Testis (tissue), 3 donors: Measurements from ENCODE around the gene BTBD6. TPM values are rescaled to one million over a fixed set of nuclear protein-coding genes. Genes with fewer than 3 reads are reported as not detected.

Experiments
- DNase-seq: peaks from one replicate; pipeline ENCODE4 v3.0.0-alpha.2; 2019
- H3K27ac ChIP-seq, 2 donors: fragments of 200-600 bp; sonication (generic); one replicate each; pipeline ENCODE4 v1.5.1; 2019
- H3K27me3 ChIP-seq: fragments of 200-600 bp; sonication (generic); one replicate; pipeline ENCODE4 v1.5.1; 2019
- H3K36me3 ChIP-seq: fragments of 200-600 bp; sonication (generic); one replicate; pipeline ENCODE4 v1.5.1; 2017; ENCODE audit warnings: low read depth; ENCODE audit errors: missing control alignments
- H3K4me1 ChIP-seq: fragments of 200-600 bp; sonication (generic); one replicate; pipeline ENCODE4 v1.5.1; 2019
- H3K4me3 ChIP-seq, 2 donors: fragments of 200-600 bp; sonication (generic); one replicate each; pipeline ENCODE4 v1.5.1; 2017 to 2019
- H3K9me3 ChIP-seq: fragments of 200-600 bp; sonication (generic); one replicate; pipeline ENCODE4 v1.5.1; 2017
- CTCF ChIP-seq, 3 experiments: fragments of 450-650 bp in 2 of 3; fragments of 200-600 bp in 1 of 3; sonication (generic) in 1 of 3; IDR thresholded peaks; one replicate each; pipeline ENCODE4 v1.5.1; 2016 to 2019; ENCODE audit warnings: antibody characterized with exemption in 3 of 3, mild to moderate bottlenecking in 2 of 3, moderate library complexity in 1 of 3
- POLR2A ChIP-seq: fragments of 450-650 bp; IDR thresholded peaks from one replicate; pipeline ENCODE4 v1.6.1; 2017; ENCODE audit warnings: antibody characterized with exemption, mild to moderate bottlenecking, moderate library complexity
- WGBS, 2 donors: methylation state at CpG; one replicate each; pipeline ENCODE4 v1.1.5; 2018; 5-methylcytosine and 5-hydroxymethylcytosine counted together
- intact Hi-C: fragments of 100-400 bp; cut with DNase I; formaldehyde crosslinking; loops from one replicate; pipeline ENCODE4 v1.15.1; 2023; ENCODE audit warnings: low total_unique reads
- polyA plus RNA-seq: library from polyadenylated mRNA; stranded (reverse); fragments of 350-450 nt; fragmentation: Illumina TruSeq; extraction: RNeasy Lipid Tissue Mini Kit (QIAGEN cat#74804); gene quantifications from one replicate; pipeline ENCODE4 v1.2.3, GENCODE V29; 2014; ENCODE audit warnings: low read depth, low replicate concordance; ENCODE audit not compliant: insufficient read depth
- total RNA-seq, 2 donors: library from RNA; depleted of rRNA; stranded (reverse); fragments of >200 nt; gene quantifications; one replicate each; pipeline ENCODE4 v1.2.3, GENCODE V29; 2016

The BTBD6 gene
- total and polyA plus RNA-seq, 3 donors from 2014 or later: 84.1 to 120 (median 97.6) TPM

DNA sequence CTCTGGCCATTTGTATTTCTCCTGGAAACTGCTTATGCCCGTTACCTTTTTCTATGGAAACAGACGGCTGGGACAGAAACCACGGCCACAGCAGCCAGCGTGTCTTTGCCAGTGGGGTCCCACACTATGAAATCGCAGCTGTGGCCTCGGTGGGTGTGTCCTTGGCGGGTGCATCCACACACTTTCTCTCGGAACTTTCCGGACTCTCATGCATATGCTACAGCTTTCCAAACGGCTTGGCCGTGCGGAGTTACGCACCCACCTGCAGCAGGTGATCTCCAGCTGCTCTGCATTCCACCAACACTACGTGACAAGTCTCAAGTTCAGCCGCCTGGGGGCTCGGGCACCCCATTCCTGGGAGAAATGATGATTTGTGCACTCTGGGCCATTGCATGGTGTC lies 1.3 kb upstream of the BTBD6 start:
- no peak for DNase-seq
- no peaks in the 10 kb centered on the region for H3K9me3 ChIP-seq
- no peak overlapping the region for H3K27ac ChIP-seq
- no peak overlapping the region for H3K4me3 ChIP-seq
- no peaks in the 10 kb centered on the region for H3K36me3 ChIP-seq
- no peak for TF ChIP-seq CTCF (IDR thresholded peaks at IDR 0.05)
- no peak for TF ChIP-seq POLR2A
- WGBS, 2 donors: 88 to 91% methylated on average over 11 to 16 of the region's 16 CpGs
- peaks cover 6% of the 10 kb centered on the region for H3K4me1 ChIP-seq
- intact Hi-C loops: no loop called here
- no peaks in the 10 kb centered on the region for H3K27me3 ChIP-seq

DNA sequence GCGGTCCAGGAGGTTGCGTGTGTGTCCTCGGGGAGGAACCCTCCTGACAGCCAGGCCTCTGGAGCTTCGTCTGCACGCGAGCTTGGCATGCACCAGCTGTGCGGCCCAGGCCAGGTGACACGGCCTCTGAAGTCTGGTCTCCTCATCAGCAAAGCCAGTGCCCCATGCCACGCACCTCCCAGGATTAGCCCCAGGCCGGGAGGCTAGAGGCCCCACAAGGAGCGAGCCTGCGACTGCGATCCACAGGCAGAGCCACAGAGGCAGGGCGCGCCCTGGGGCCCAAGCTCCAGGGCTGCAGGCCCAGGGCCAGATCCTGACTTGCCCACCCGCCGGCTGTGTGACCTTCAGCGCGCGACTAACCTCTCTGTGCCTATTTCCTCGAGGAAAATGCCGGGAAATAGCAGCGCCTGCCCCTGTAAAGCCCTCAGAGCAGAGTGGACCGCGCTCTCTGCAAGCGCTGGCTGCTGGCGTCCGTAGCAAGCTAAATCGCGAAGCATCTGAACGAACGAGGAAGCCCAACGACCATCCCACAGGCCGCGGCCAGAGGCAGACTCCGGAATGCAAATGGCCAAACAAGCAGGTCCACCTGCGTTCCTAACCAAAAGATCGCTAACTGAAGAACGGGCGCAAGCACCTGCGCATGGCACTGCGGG lies 492 bp upstream of the BTBD6 start:
- DNase-seq: no peak
- H3K4me1 ChIP-seq: peaks cover 6% of the 10 kb centered on the region
- 32 to 33% methylated on average over 5 to 42 of the region's 42 CpGs for WGBS, 2 donors
- no peak for TF ChIP-seq CTCF (IDR thresholded peaks at IDR 0.05)
- no peak for TF ChIP-seq POLR2A
- H3K9me3 ChIP-seq: no peaks in the 10 kb centered on the region
- H3K36me3 ChIP-seq: no peaks in the 10 kb centered on the region
- peak overlapping the region; percentile 45 to 65 for H3K4me3 ChIP-seq
- peak overlapping the region; percentile 41 to 93 for H3K27ac ChIP-seq
- intact Hi-C loops: no loop called here
- no peaks in the 10 kb centered on the region for H3K27me3 ChIP-seq

DNA sequence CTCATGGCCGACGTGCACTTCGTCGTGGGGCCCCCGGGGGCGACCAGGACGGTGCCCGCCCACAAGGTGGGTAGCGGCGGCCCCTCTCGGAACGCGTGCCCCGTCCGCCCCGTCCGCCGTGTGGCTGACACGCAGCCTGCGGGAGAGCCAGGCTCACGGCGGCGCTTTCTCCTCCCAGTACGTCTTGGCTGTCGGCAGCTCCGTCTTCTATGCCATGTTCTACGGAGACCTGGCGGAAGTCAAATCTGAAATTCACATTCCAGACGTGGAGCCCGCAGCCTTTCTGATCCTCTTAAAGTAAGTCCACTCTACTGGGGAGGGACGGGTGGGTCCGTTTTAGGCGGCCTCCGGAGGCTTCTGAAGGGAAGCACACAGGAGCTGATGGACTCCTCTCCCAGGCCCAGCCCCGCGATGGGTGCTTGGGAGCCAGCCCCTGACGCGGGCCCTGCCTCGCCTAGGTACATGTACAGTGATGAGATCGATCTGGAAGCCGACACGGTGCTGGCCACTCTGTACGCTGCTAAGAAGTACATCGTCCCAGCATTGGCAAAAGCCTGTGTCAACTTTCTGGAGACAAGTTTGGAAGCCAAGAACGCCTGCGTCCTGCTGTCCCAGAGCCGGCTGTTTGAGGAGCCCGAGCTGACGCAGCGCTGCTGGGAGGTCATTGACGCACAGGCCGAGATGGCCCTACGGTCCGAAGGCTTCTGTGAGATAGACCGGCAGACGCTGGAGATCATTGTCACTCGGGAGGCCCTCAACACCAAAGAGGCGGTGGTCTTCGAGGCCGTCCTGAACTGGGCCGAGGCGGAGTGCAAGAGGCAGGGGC lies 1.1 kb downstream of the BTBD6 start:
- Histone ChIP-seq H3K27ac (peak overlapping the region; percentile 65 to 93), H3K4me1 (peaks cover 6% of the 10 kb centered on the region), H3K27me3 (no peaks in the 10 kb centered on the region), H3K9me3 (no peaks in the 10 kb centered on the region), H3K4me3 (peak overlapping the region; percentile 59 to 65), H3K36me3 (no peaks in the 10 kb centered on the region)
- peak; percentile 45 for DNase-seq
- intact Hi-C loops: no loop called here
- TF ChIP-seq POLR2A (no peak), CTCF (IDR thresholded peaks at IDR 0.05) (no peak)
- 41 to 44% methylated on average over 6 to 59 of the region's 62 CpGs for WGBS, 2 donors

DNA sequence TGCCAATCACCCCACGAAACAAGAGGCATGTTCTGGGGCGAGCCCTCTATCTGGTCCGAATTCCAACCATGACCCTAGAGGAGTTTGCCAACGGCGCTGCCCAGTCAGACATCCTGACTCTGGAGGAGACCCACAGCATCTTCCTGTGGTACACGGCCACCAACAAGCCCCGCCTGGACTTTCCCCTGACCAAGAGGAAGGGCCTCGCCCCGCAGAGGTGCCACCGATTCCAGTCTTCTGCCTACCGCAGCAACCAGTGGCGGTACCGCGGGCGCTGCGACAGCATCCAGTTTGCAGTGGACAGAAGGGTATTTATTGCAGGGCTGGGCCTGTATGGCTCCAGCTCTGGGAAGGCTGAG lies 1.7 kb downstream of the BTBD6 start:
- no peaks in the 10 kb centered on the region for H3K36me3 ChIP-seq
- intact Hi-C loops: no loop called here
- no peak overlapping the region for H3K4me3 ChIP-seq
- no peaks in the 10 kb centered on the region for H3K9me3 ChIP-seq
- no peak for TF ChIP-seq POLR2A
- TF ChIP-seq CTCF (IDR thresholded peaks at IDR 0.05): no peak
- peaks cover 6% of the 10 kb centered on the region for H3K4me1 ChIP-seq
- DNase-seq: no peak
- no peaks in the 10 kb centered on the region for H3K27me3 ChIP-seq
- WGBS, 2 donors: 85% methylated on average over 16 of the region's 16 CpGs; no CpG with 5 or more reads in 1 of the 2 donors
- no peak overlapping the region for H3K27ac ChIP-seq
